ENCODE results near the gene SLC25A18.

The SLC25A18 gene

DNA sequence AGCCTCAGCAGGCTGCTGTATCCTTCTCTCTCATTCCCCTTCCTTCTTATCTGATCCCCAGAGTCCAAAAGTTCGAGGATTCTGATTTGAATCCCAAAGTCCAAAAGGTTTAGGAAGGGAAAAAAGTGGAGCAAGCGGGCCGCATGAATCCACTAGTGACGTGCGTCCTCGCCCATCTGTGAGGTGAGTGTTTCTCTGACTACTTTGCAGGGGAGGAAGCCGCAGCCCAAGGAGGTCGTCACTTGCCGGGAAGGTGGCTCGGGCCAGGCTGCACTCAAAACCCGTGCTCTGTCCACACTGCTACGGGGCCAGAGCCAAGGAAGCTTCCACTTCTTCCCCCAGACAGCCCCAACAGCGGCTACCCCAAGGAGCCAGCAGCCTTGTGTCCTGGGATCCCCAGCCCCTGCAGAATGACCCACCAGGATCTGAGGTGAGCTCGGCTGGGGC is 16.3 kb downstream of the SLC25A18 start:
- DNase-seq (ENCODE audit: low read depth) = no peak
- no peak overlapping the region for H3K4me3 ChIP-seq (ENCODE audit: low read depth, low read length)
- TF ChIP-seq, protein P1, sequence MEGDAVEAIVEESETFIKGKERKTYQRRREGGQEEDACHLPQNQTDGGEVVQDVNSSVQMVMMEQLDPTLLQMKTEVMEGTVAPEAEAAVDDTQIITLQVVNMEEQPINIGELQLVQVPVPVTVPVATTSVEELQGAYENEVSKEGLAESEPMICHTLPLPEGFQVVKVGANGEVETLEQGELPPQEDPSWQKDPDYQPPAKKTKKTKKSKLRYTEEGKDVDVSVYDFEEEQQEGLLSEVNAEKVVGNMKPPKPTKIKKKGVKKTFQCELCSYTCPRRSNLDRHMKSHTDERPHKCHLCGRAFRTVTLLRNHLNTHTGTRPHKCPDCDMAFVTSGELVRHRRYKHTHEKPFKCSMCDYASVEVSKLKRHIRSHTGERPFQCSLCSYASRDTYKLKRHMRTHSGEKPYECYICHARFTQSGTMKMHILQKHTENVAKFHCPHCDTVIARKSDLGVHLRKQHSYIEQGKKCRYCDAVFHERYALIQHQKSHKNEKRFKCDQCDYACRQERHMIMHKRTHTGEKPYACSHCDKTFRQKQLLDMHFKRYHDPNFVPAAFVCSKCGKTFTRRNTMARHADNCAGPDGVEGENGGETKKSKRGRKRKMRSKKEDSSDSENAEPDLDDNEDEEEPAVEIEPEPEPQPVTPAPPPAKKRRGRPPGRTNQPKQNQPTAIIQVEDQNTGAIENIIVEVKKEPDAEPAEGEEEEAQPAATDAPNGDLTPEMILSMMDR (IDR thresholded peaks at IDR 0.05; ENCODE audit: insufficient read depth, low read depth, low read length, missing control alignments) = no peak

DNA sequence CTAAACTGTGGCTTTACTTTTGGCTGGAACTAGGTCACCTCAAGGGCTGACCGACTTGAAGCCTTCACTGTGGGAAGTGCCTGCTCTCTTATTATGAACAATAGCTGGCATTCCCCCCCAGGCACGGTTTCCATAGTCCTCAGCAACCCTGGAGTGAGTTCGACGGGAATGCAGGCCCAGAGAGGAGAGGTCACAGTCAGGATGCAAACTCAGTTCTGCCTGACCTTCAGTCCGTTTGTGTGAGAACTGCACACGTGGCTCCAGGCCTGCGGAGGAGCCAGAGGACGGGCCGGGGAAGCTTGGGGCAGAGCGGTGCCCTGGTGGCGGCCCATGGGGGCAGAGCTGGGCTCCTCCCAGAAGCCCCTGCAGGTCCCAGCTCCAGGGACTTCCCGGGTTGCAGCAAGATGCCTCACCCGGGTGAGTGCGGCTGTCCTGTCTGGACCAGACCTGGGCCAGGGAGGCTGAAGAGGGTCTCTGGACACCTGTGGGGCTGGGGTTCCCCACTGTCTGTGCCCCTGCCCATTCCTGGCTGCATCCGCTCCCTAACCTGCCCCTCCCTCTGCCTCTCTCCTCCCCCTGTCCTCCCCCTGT is 17.2 kb downstream of the SLC25A18 start:
- no peak for DNase-seq (ENCODE audit: low read depth)
- TF ChIP-seq, protein P1 (IDR thresholded peaks at IDR 0.05; ENCODE audit: insufficient read depth, low read depth, low read length, missing control alignments) = no peak
- no peak overlapping the region for H3K4me3 ChIP-seq (ENCODE audit: low read depth, low read length)

DNA sequence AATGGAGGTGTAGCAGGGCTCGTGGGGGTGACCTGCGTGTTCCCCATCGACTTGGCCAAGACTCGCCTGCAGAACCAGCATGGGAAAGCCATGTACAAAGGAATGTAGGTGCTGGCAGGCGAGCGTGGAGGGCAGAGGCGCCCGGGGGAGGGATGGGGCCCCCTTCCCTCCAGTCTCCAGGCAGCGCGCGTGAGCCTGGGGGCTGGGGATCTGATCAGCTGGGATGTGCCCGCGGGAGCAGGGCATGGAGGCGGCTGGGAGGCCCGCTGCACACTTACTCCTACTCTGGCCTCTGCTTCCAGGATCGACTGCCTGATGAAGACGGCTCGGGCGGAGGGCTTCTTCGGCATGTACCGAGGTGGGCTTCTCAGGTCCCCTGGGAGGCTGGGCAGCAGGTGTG is 17.8 kb downstream of the SLC25A18 start:
- no peak overlapping the region for H3K4me3 ChIP-seq (ENCODE audit: low read depth, low read length)
- no peak for DNase-seq (ENCODE audit: low read depth)
- TF ChIP-seq, protein P1 (IDR thresholded peaks at IDR 0.05; ENCODE audit: insufficient read depth, low read depth, low read length, missing control alignments) = no peak

DNA sequence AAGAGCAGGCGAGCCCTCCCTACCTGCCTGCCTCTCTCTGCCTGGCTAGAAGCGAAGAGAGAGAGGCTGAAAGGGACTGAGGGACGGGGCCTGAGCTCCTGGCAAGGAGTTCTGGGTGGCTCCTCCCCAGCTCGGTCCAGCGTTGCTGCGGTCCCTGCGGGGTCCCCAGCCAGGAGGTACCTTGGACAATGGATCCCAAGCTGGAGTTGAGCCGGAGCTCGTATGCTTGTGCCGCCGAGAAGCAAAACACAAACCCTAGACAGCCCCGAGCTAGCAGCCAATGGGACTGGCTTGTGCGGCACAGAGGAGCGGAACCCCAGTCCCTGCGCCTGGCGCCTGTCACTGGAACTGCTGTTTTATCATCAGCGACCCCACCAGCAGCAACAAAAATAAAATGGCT is 18.3 kb downstream of the SLC25A18 start:
- DNase-seq (ENCODE audit: low read depth) = no peak
- no peak overlapping the region for H3K4me3 ChIP-seq (ENCODE audit: low read depth, low read length)
- TF ChIP-seq, protein P1 (IDR thresholded peaks at IDR 0.05; ENCODE audit: insufficient read depth, low read depth, low read length, missing control alignments) = no peak

- DNase-seq (ENCODE audit: low read depth) = no peak
- H3K4me3 ChIP-seq (ENCODE audit: low read depth, low read length) = no peak overlapping the region
- TF ChIP-seq, protein P1 (IDR thresholded peaks at IDR 0.05; ENCODE audit: insufficient read depth, low read depth, low read length, missing control alignments) = no peak
Observed at GRCh38 chr22:17583151-17583550, 19.9 kb downstream of the SLC25A18 start.

- TF ChIP-seq, protein P1 (IDR thresholded peaks at IDR 0.05; ENCODE audit: insufficient read depth, low read depth, low read length, missing control alignments) = no peak
- no peak for DNase-seq (ENCODE audit: low read depth)
Observed at GRCh38 chr22:17586831-17587440, 23.6 kb downstream of the SLC25A18 start.

DNA sequence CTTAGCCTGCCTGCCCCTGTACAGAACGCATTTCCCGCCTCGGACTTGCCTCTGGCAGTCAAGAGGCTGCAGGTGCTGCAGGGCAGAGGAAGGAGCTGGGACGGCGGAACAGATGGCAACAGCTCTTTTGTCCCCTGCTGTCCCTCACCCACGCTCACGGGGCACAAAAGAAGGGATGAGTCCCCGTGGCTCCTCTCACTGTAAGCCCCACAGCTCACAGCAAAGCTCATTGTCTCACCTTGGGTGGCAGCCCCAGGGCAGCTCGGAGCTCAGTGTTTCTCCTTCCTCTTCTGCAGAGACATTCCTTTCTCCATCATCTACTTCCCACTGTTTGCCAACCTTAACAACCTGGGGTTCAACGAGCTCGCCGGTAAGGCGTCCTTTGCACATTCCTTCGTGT is 24.3 kb downstream of the SLC25A18 start:
- DNase-seq (ENCODE audit: low read depth) = no peak
- H3K4me3 ChIP-seq (ENCODE audit: low read depth, low read length) = no peak overlapping the region
- TF ChIP-seq, protein P1 (IDR thresholded peaks at IDR 0.05; ENCODE audit: insufficient read depth, low read depth, low read length, missing control alignments) = no peak

More at GRCh38 chr22:17586831-17587440, 23.6 kb downstream of the SLC25A18 start:
- H3K4me3 ChIP-seq (ENCODE audit: low read depth, low read length) = no peak overlapping the region
